Measurements from ENCODE around the gene SLC25A22.

DNA sequence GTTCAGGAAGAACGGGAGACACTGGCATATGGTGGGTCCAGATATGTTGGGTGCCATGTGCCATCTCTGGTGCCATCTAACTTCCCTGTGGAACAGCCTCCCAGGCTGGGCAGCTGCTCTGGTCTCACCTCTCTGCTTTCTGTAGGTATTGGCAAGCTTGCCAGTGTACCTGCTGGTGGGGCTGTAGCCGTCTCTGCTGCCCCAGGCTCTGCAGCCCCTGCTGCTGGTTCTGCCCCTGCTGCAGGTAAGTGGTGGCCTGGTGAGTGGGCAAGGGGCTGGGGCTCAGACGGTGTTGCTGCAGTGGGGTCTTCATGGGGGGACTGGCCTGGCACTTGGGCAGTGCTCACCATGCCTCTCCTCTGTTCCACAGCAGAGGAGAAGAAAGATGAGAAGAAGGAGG lies 14.3 kb upstream of the SLC25A22 start:
- TF ChIP-seq EZH2phosphoT487 (IDR thresholded peaks at IDR 0.05; ENCODE audit: low read depth) (no peak), CTCF (IDR thresholded peaks at IDR 0.05; ENCODE audit: low read depth, low read length) (no peak)

All from OCI-LY3 (cell line).